Measurements from ENCODE around the gene STX18.
"Not testable (repeated sequence)": the region's sequence is repeated elsewhere in the genome, so short reads cannot be mapped to it uniquely, and the experiment has no call there.

STX18 gene

GRCh38 chr4:4569861-4570260, 28.0 kb upstream of the STX18 start:
- H3K27me3 Mint-ChIP-seq: peaks cover 17% of the 10 kb centered on the region
- peaks cover 11% of the 10 kb centered on the region for H3K9me3 Mint-ChIP-seq
- H3K4me1 Mint-ChIP-seq (ENCODE audit: low read depth): peaks cover 15% of the 10 kb centered on the region
- H3K27ac Mint-ChIP-seq; H3K4me3 Mint-ChIP-seq; intact Hi-C loops (cut with micrococcal nuclease); H3K36me3 Mint-ChIP-seq (ENCODE audit: low read depth): not testable (repeated sequence)

GRCh38 chr4:4568806-4569427, 27.1 kb upstream of the STX18 start:
- Mint-ChIP-seq H3K27ac (no peak overlapping the region), H3K36me3 (ENCODE audit: low read depth) (no peaks in the 10 kb centered on the region)
- intact Hi-C loops (cut with micrococcal nuclease): no loop called here

GRCh38 chr4:4566359-4566758, 24.5 kb upstream of the STX18 start:
- H3K4me1 Mint-ChIP-seq (ENCODE audit: low read depth); H3K27me3 Mint-ChIP-seq; H3K36me3 Mint-ChIP-seq (ENCODE audit: low read depth); H3K4me3 Mint-ChIP-seq; H3K27ac Mint-ChIP-seq; intact Hi-C loops (cut with micrococcal nuclease): not testable (repeated sequence)
- peaks cover 11% of the 10 kb centered on the region for H3K9me3 Mint-ChIP-seq

More at GRCh38 chr4:4568806-4569427, 27.1 kb upstream of the STX18 start:
- Mint-ChIP-seq H3K9me3 (peaks cover 11% of the 10 kb centered on the region), H3K27me3 (peaks cover 8% of the 10 kb centered on the region), H3K4me1 (ENCODE audit: low read depth) (peaks cover 5% of the 10 kb centered on the region), H3K4me3 (no peak overlapping the region)

GRCh38 chr4:4564522-4564921, 22.7 kb upstream of the STX18 start:
- Mint-ChIP-seq H3K9me3 (peaks cover under 1% of the 10 kb centered on the region), H3K36me3 (ENCODE audit: low read depth) (no peaks in the 10 kb centered on the region)
- intact Hi-C loops (cut with micrococcal nuclease): no loop called here

GRCh38 chr4:4560642-4561041, 18.8 kb upstream of the STX18 start:
- Mint-ChIP-seq H3K4me1 (ENCODE audit: low read depth) (no peaks in the 10 kb centered on the region), H3K27me3 (no peaks in the 10 kb centered on the region), H3K4me3 (no peak overlapping the region), H3K27ac (no peak overlapping the region), H3K9me3 (no peaks in the 10 kb centered on the region), H3K36me3 (ENCODE audit: low read depth) (no peaks in the 10 kb centered on the region)
- intact Hi-C loops (cut with micrococcal nuclease): no loop called here

More at GRCh38 chr4:4564522-4564921, 22.7 kb upstream of the STX18 start:
- H3K4me3 Mint-ChIP-seq: no peak overlapping the region
- no peaks in the 10 kb centered on the region for H3K27me3 Mint-ChIP-seq
- no peaks in the 10 kb centered on the region for H3K4me1 Mint-ChIP-seq (ENCODE audit: low read depth)
- H3K27ac Mint-ChIP-seq: no peak overlapping the region

- H3K27me3 Mint-ChIP-seq: no peaks in the 10 kb centered on the region
- no peaks in the 10 kb centered on the region for H3K36me3 Mint-ChIP-seq (ENCODE audit: low read depth)
- intact Hi-C loops (cut with micrococcal nuclease): no loop called here
- no peaks in the 10 kb centered on the region for H3K4me1 Mint-ChIP-seq (ENCODE audit: low read depth)
- no peak overlapping the region for H3K27ac Mint-ChIP-seq
- H3K4me3 Mint-ChIP-seq: no peak overlapping the region
- H3K9me3 Mint-ChIP-seq: no peaks in the 10 kb centered on the region
These were observed 18.3 kb upstream of the STX18 start for GRCh38 chr4:4560136-4560535.

- no peaks in the 10 kb centered on the region for H3K36me3 Mint-ChIP-seq (ENCODE audit: low read depth)
- no peaks in the 10 kb centered on the region for H3K4me1 Mint-ChIP-seq (ENCODE audit: low read depth)
- intact Hi-C loops (cut with micrococcal nuclease): no loop called here
- no peaks in the 10 kb centered on the region for H3K9me3 Mint-ChIP-seq
- H3K27ac Mint-ChIP-seq: no peak overlapping the region
- no peak overlapping the region for H3K4me3 Mint-ChIP-seq
- H3K27me3 Mint-ChIP-seq: no peaks in the 10 kb centered on the region
These were observed 17.7 kb upstream of the STX18 start for GRCh38 chr4:4559596-4559995.

- intact Hi-C loops (cut with micrococcal nuclease): no loop called here
- H3K9me3 Mint-ChIP-seq: no peaks in the 10 kb centered on the region
- H3K27ac Mint-ChIP-seq: no peak overlapping the region
- no peak overlapping the region for H3K4me3 Mint-ChIP-seq
- no peaks in the 10 kb centered on the region for H3K4me1 Mint-ChIP-seq (ENCODE audit: low read depth)
- H3K27me3 Mint-ChIP-seq: no peaks in the 10 kb centered on the region
- no peaks in the 10 kb centered on the region for H3K36me3 Mint-ChIP-seq (ENCODE audit: low read depth)
These were observed 17.0 kb upstream of the STX18 start for GRCh38 chr4:4558881-4559280.

- Mint-ChIP-seq H3K9me3 (no peaks in the 10 kb centered on the region), H3K4me3 (no peak overlapping the region), H3K27me3 (no peaks in the 10 kb centered on the region), H3K27ac (no peak overlapping the region), H3K36me3 (ENCODE audit: low read depth) (no peaks in the 10 kb centered on the region), H3K4me1 (ENCODE audit: low read depth) (no peaks in the 10 kb centered on the region)
- intact Hi-C loops (cut with micrococcal nuclease): no loop called here
These were observed 14.1 kb upstream of the STX18 start for GRCh38 chr4:4555916-4556315.

GRCh38 chr4:4554234-4554633, 12.4 kb upstream of the STX18 start:
- intact Hi-C loops (cut with micrococcal nuclease): no loop called here
- H3K4me3 Mint-ChIP-seq: no peak overlapping the region
- no peaks in the 10 kb centered on the region for H3K27me3 Mint-ChIP-seq
- H3K4me1 Mint-ChIP-seq (ENCODE audit: low read depth): no peaks in the 10 kb centered on the region
- no peaks in the 10 kb centered on the region for H3K9me3 Mint-ChIP-seq
- H3K27ac Mint-ChIP-seq: no peak overlapping the region
- peaks cover 9% of the 10 kb centered on the region for H3K36me3 Mint-ChIP-seq (ENCODE audit: low read depth)

- H3K4me3 Mint-ChIP-seq; H3K36me3 Mint-ChIP-seq (ENCODE audit: low read depth); H3K4me1 Mint-ChIP-seq (ENCODE audit: low read depth); intact Hi-C loops (cut with micrococcal nuclease); H3K9me3 Mint-ChIP-seq; H3K27me3 Mint-ChIP-seq; H3K27ac Mint-ChIP-seq: not testable (repeated sequence)
These were observed 10.2 kb upstream of the STX18 start for GRCh38 chr4:4552042-4552441.

GRCh38 chr4:4550161-4550560, 8.3 kb upstream of the STX18 start:
- H3K9me3 Mint-ChIP-seq; intact Hi-C loops (cut with micrococcal nuclease); H3K36me3 Mint-ChIP-seq (ENCODE audit: low read depth); H3K4me3 Mint-ChIP-seq; H3K4me1 Mint-ChIP-seq (ENCODE audit: low read depth); H3K27ac Mint-ChIP-seq; H3K27me3 Mint-ChIP-seq: not testable (repeated sequence)

GRCh38 chr4:4549534-4549933, 7.7 kb upstream of the STX18 start:
- H3K36me3 Mint-ChIP-seq (ENCODE audit: low read depth): peaks cover 9% of the 10 kb centered on the region
- no peak overlapping the region for H3K27ac Mint-ChIP-seq
- no peak overlapping the region for H3K4me3 Mint-ChIP-seq
- no peaks in the 10 kb centered on the region for H3K27me3 Mint-ChIP-seq
- H3K9me3 Mint-ChIP-seq: no peaks in the 10 kb centered on the region
- intact Hi-C loops (cut with micrococcal nuclease): no loop called here
- H3K4me1 Mint-ChIP-seq (ENCODE audit: low read depth): no peaks in the 10 kb centered on the region

- Mint-ChIP-seq H3K4me1 (ENCODE audit: low read depth) (peaks cover 35% of the 10 kb centered on the region), H3K9me3 (no peaks in the 10 kb centered on the region), H3K4me3 (peak overlapping the region; percentile 45), H3K27ac (peak overlapping the region; percentile 89), H3K27me3 (peaks cover 2% of the 10 kb centered on the region), H3K36me3 (ENCODE audit: low read depth) (peaks cover 10% of the 10 kb centered on the region)
- intact Hi-C loops (cut with micrococcal nuclease): loop anchor here (1.0 to 5.0 kb wide), 3 partner anchors 32 to 586 kb away; partner anchors contain the start of genes LYAR and ZBTB49
These were observed 1.1 kb upstream of the STX18 start for GRCh38 chr4:4542774-4543485.

Measured in dendritic cell treated with granulocyte-macrophage colony-stimulating factor and Interleukin-4, amounts not matched to agents 40 ng/mL and 50 ng/mL, for 4 days (primary cell).